A549 (cell line): ENCODE results near the gene LRRC7. TPM values are rescaled to one million over a fixed set of nuclear protein-coding genes. Genes with fewer than 3 reads are reported as not detected.

Source experiments
- ATAC-seq, 2 experiments: fragments of 200-7000 bp in 1 of 2; fragments of >200 bp in 1 of 2; cut with Nextera tagmentation in 1 of 2; cut with Tn5 transposase in 1 of 2; 3 replicates each; pipeline versions ENCODE4 v1.8.0 to v1.9.1; 2018 to 2020; ENCODE audit warnings: mild to moderate bottlenecking in 1 of 2, moderate library complexity in 1 of 2
- CTCF ChIA-PET: fragments of 300-600 bp; sonication (Branson Sonifier 250); formaldehyde crosslinking; extraction: SDS; loops from one replicate; lab custom pipeline; 2021; ENCODE audit warnings: antibody characterized with exemption, inconsistent platforms; lab: Yijun Ruan, JAX
- POLR2A ChIA-PET: fragments of 350-600 bp; formaldehyde crosslinking; extraction: SDS; loops from one replicate; lab custom pipeline; 2021; ENCODE audit warnings: antibody characterized with exemption, inconsistent platforms; lab: Yijun Ruan, JAX
- DNase-seq, 2 experiments: peaks; one replicate each; pipeline versions ENCODE4 v3.0.0 to v3.0.0-alpha.2; 2011 to 2016; ENCODE audit warnings: low read depth in 1 of 2, low spot score in 1 of 2
- FAIRE-seq: peaks from 2 replicates; lab custom pipeline; 2011; peaks lifted over from hg19 to GRCh38; lab: Jason Lieb, UNC
- H3K27ac ChIP-seq, 2 experiments: fragments of >200 bp; sonication (Bioruptor Twin); formaldehyde crosslinking; 3 replicates each; pipeline ENCODE4 v1.5.1; 2016 to 2017
- H3K4me1 ChIP-seq: fragments of >200 bp; sonication (Bioruptor Twin); formaldehyde crosslinking; 3 replicates; pipeline ENCODE4 v1.6.1; 2016
- H3K4me2 ChIP-seq: fragments of >200 bp; sonication (Bioruptor Twin); formaldehyde crosslinking; 3 replicates; pipeline ENCODE4 v1.6.1; 2016
- H3K4me3 ChIP-seq: fragments of >200 bp; sonication (Bioruptor Twin); formaldehyde crosslinking; 3 replicates; pipeline ENCODE4 v1.5.1; 2016
- H3K9me3 ChIP-seq: fragments of >200 bp; sonication (Bioruptor Twin); formaldehyde crosslinking; 3 replicates; pipeline ENCODE4 v1.6.1; 2016
- ATOH8 ChIP-seq: fragments of 250-450 bp; sonication (Bioruptor Pico); IDR thresholded peaks from 2 replicates; pipeline ENCODE4 v1.5.0; 2020; ENCODE audit warnings: low read depth, mild to moderate bottlenecking, moderate library complexity
- BHLHE40 ChIP-seq: IDR thresholded peaks from 2 replicates; pipeline ENCODE4 v1.6.1; 2012; ENCODE audit warnings: low read depth, low read length, inconsistent platforms
- CEBPB ChIP-seq, 2 experiments: fragments of >200 bp in 1 of 2; sonication (Bioruptor Twin) in 1 of 2; formaldehyde crosslinking in 1 of 2; IDR thresholded peaks; 2 replicates each; pipeline ENCODE4 v1.6.1; 2012 to 2016
- CHD2 ChIP-seq: fragments of 150-350 bp; IDR thresholded peaks from 2 replicates; pipeline ENCODE4 v1.6.1; 2014; ENCODE audit warnings: low read length; ENCODE audit not compliant: partially characterized antibody
- CHD4 ChIP-seq: fragments of 200-600 bp; sonication (generic); IDR thresholded peaks from 2 replicates; pipeline ENCODE4 v1.6.1; 2016; ENCODE audit warnings: antibody characterized with exemption, mild to moderate bottlenecking, borderline replicate concordance
- CTCF ChIP-seq: fragments of >200 bp; sonication (Bioruptor Twin); formaldehyde crosslinking; IDR thresholded peaks from 3 replicates; pipeline ENCODE4 v1.5.1; 2016
- FOXS1 ChIP-seq: fragments of 250-450 bp; sonication (Bioruptor Pico); IDR thresholded peaks from 2 replicates; pipeline ENCODE4 v1.5.0; 2020; ENCODE audit warnings: mild to moderate bottlenecking, moderate library complexity
- GATA3 ChIP-seq: IDR thresholded peaks from 2 replicates; pipeline ENCODE4 v1.6.1; 2012; ENCODE audit warnings: borderline replicate concordance
- HES2 ChIP-seq: fragments of >200 bp; sonication (Bioruptor Twin); formaldehyde crosslinking; IDR thresholded peaks from 2 replicates; pipeline ENCODE4 v1.6.1; 2016
- HEYL ChIP-seq: fragments of 250-450 bp; sonication (Bioruptor Pico); IDR thresholded peaks from 2 replicates; pipeline ENCODE4 v1.8.0; 2021; ENCODE audit warnings: mild to moderate bottlenecking, moderate library complexity
- HOXA7 ChIP-seq: fragments of 250-450 bp; sonication (Bioruptor Pico); IDR thresholded peaks from 2 replicates; pipeline ENCODE4 v1.5.0; 2020; ENCODE audit warnings: mild to moderate bottlenecking, moderate library complexity
- HOXB13 ChIP-seq: fragments of 250-450 bp; sonication (Bioruptor Pico); IDR thresholded peaks from 2 replicates; pipeline ENCODE4 v1.5.0; 2020; ENCODE audit warnings: low read depth, mild to moderate bottlenecking, moderate library complexity
- JUN ChIP-seq, 2 experiments: fragments of >200 bp; sonication (Bioruptor Twin); formaldehyde crosslinking; IDR thresholded peaks; 2 replicates in 1 of 2; 3 replicates in 1 of 2; pipeline ENCODE4 v1.6.1; 2016 to 2017
- KDM1A ChIP-seq: fragments of 200-600 bp; sonication (generic); IDR thresholded peaks from 2 replicates; pipeline ENCODE4 v1.6.1; 2016; ENCODE audit warnings: low read depth, mild to moderate bottlenecking
- MAFK ChIP-seq: fragments of 450-650 bp; IDR thresholded peaks from 2 replicates; pipeline ENCODE4 v1.6.1; 2014; ENCODE audit not compliant: partially characterized antibody
- MYC ChIP-seq: IDR thresholded peaks from 2 replicates; pipeline ENCODE4 v1.6.1; 2012; ENCODE audit warnings: mild to moderate bottlenecking, inconsistent platforms, low read length, improper control_type of control experiment, borderline replicate concordance
- NPAS2 ChIP-seq: fragments of 250-450 bp; sonication (Bioruptor Pico); IDR thresholded peaks from 2 replicates; pipeline ENCODE4 v1.8.0; 2022; ENCODE audit warnings: mild to moderate bottlenecking, moderate library complexity, borderline replicate concordance
- PBX3 ChIP-seq: IDR thresholded peaks from 2 replicates; pipeline ENCODE4 v1.6.1; 2012
- POLR2A ChIP-seq: IDR thresholded peaks from 2 replicates; pipeline ENCODE4 v1.6.1; 2012; ENCODE audit warnings: mild to moderate bottlenecking, low read length
- RARB ChIP-seq: fragments of 250-450 bp; sonication (Bioruptor Pico); IDR thresholded peaks from 2 replicates; pipeline ENCODE4 v1.8.0; 2021; ENCODE audit warnings: mild to moderate bottlenecking, moderate library complexity
- TFCP2L1 ChIP-seq: fragments of 250-450 bp; sonication (Bioruptor Pico); IDR thresholded peaks from 2 replicates; pipeline ENCODE4 v1.5.0; 2021; ENCODE audit warnings: mild to moderate bottlenecking
- ZFP36 ChIP-seq: fragments of 450-650 bp; IDR thresholded peaks from 2 replicates; pipeline ENCODE4 v1.6.1; 2014; ENCODE audit warnings: borderline replicate concordance; ENCODE audit not compliant: partially characterized antibody
- WGBS: methylation state at CpG from one replicate; pipeline ENCODE4 v1.1.6; 2017; ENCODE audit errors: missing lambda C conversion rate; 5-methylcytosine and 5-hydroxymethylcytosine counted together
- polyA plus RNA-seq, 4 experiments: library from polyadenylated mRNA; depleted of rRNA in 3 of 4; stranded (reverse); fragments of >200 nt; fragmentation: RNase III in 1 of 4; extraction: RNeasy Plus Mini Kit Qiagen cat#74134 plus additional on column Dnase treatment in 1 of 4; gene quantifications; 2 replicates in 3 of 4; 3 replicates in 1 of 4; pipeline ENCODE4 v1.2.3, GENCODE V29; 2011 to 2017

Gene LRRC7
- polyA plus RNA-seq, 2 of the 4 experiments (the other 2 are of a cell fraction): not detected

GRCh38 chr1:70093250-70093975 lies 525.7 kb downstream of the LRRC7 start:
- no peak for ATAC-seq
- TF ChIP-seq CHD2: no peak

GRCh38 chr1:70101231-70101630 lies 533.5 kb downstream of the LRRC7 start:
- no peaks in the 10 kb centered on the region for H3K9me3 ChIP-seq
- no peak overlapping the region for H3K27ac ChIP-seq
- no peak overlapping the region for H3K4me2 ChIP-seq
- no peak for TF ChIP-seq GATA3
- no peak for TF ChIP-seq KDM1A
- TF ChIP-seq, all 56 proteins: peak for 0
- H3K4me1 ChIP-seq: no peaks in the 10 kb centered on the region
- DNase-seq (no peak), FAIRE-seq (no peak), ATAC-seq (no peak)
- WGBS: 0% methylated on average over 2 of the region's 2 CpGs
- POLR2A ChIA-PET: no interaction called here
- CTCF ChIA-PET: no interaction called here
- H3K4me3 ChIP-seq: no peak overlapping the region

More at GRCh38 chr1:70093250-70093975, 525.7 kb downstream of the LRRC7 start:
- POLR2A ChIA-PET: no interaction called here
- H3K4me3 ChIP-seq: no peak overlapping the region
- H3K9me3 ChIP-seq: no peaks in the 10 kb centered on the region
- H3K27ac ChIP-seq: no peak overlapping the region
- no peak for DNase-seq
- H3K4me2 ChIP-seq: no peak overlapping the region
- no peak for FAIRE-seq
- no peaks in the 10 kb centered on the region for H3K4me1 ChIP-seq
- CTCF ChIA-PET: no interaction called here

- CTCF ChIA-PET: interaction anchor here (0.6 kb wide), 1 partner anchor 1435 kb away, joined by 3 read pairs; no protein-coding TSS in a partner anchor
Measured at GRCh38 chr1:70101774-70102173, 534.1 kb downstream of the LRRC7 start.

GRCh38 chr1:70103770-70104169 lies 536.0 kb downstream of the LRRC7 start:
- DNase-seq: no peak
- 34% methylated on average over 1 of the region's 1 CpG for WGBS
- no peak overlapping the region for H3K27ac ChIP-seq
- ATAC-seq: no peak
- CTCF ChIA-PET: no interaction called here
- no peak for FAIRE-seq
- no peaks in the 10 kb centered on the region for H3K4me1 ChIP-seq
- H3K4me2 ChIP-seq: no peak overlapping the region
- H3K9me3 ChIP-seq: no peaks in the 10 kb centered on the region
- POLR2A ChIA-PET: no interaction called here
- H3K4me3 ChIP-seq: no peak overlapping the region
- TF ChIP-seq RARB (CRISPR knock-in tag): no peak
- TF ChIP-seq TFCP2L1 (CRISPR knock-in tag): no peak
- TF ChIP-seq BHLHE40: no peak
- no peak for TF ChIP-seq FOXS1 (CRISPR knock-in tag)
- no peak for TF ChIP-seq MAFK
- no peak for TF ChIP-seq HOXB13 (CRISPR knock-in tag)
- TF ChIP-seq ATOH8 (CRISPR knock-in tag): no peak
- no peak for TF ChIP-seq CTCF
- TF ChIP-seq JUN (IDR thresholded peaks at IDR 0.05): no peak
- no peak for TF ChIP-seq HES2
- TF ChIP-seq CEBPB (IDR thresholded peaks at IDR 0.05): no peak
- TF ChIP-seq PBX3: no peak

More at GRCh38 chr1:70101774-70102173, 534.1 kb downstream of the LRRC7 start:
- 0% methylated on average over 1 of the region's 1 CpG for WGBS
- Histone ChIP-seq H3K4me3 (no peak overlapping the region), H3K4me1 (no peaks in the 10 kb centered on the region), H3K27ac (no peak overlapping the region), H3K4me2 (no peak overlapping the region), H3K9me3 (no peaks in the 10 kb centered on the region)
- TF ChIP-seq MYC: no peak
- TF ChIP-seq ZFP36: no peak
- no peak for TF ChIP-seq FOXS1 (CRISPR knock-in tag)
- TF ChIP-seq NPAS2 (CRISPR knock-in tag): no peak
- TF ChIP-seq HES2: no peak
- TF ChIP-seq HEYL (CRISPR knock-in tag): no peak
- no peak for TF ChIP-seq CTCF
- TF ChIP-seq POLR2A: no peak
- no peak for TF ChIP-seq CHD4
- TF ChIP-seq HOXA7: no peak
- POLR2A ChIA-PET: no interaction called here
- DNase-seq: no peak
- FAIRE-seq: no peak
- ATAC-seq: no peak
